Colonic mucosa (tissue), 4 donors: ENCODE measurements around the gene FCRL5. TPM values are rescaled to one million over a fixed set of nuclear protein-coding genes. Genes with fewer than 3 reads are reported as not detected.

Experiments used
- DNase-seq: peaks from one replicate; pipeline ENCODE4 v3.0.0-alpha.2; 2020
- H3K27ac ChIP-seq: fragments of 200-600 bp; one replicate; pipeline ENCODE4 v1.8.0; 2021
- H3K27me3 ChIP-seq: fragments of 200-600 bp; one replicate; pipeline ENCODE4 v1.8.0; 2021
- H3K36me3 ChIP-seq: fragments of 200-600 bp; one replicate; pipeline ENCODE4 v1.8.0; 2021
- H3K4me1 ChIP-seq: fragments of 200-600 bp; one replicate; pipeline ENCODE4 v1.8.0; 2021; ENCODE audit warnings: mild to moderate bottlenecking
- H3K4me3 ChIP-seq: fragments of 200-600 bp; one replicate; pipeline ENCODE4 v1.8.0; 2021
- H3K9ac ChIP-seq, 2 donors: one replicate each; pipeline ENCODE4 v1.7.0; 2013; ENCODE audit warnings: control low read depth in 2 of 2, low read depth in 2 of 2, low read length in 2 of 2
- H3K9me3 ChIP-seq: fragments of 200-600 bp; one replicate; pipeline ENCODE4 v1.8.0; 2021
- intact Hi-C: fragments of 100-400 bp; cut with DNase I; formaldehyde crosslinking; loops from one replicate; pipeline ENCODE4 v1.14.1; 2022
- total RNA-seq, 2 donors: library from RNA; stranded (reverse); fragmentation: NEBNext Ultra II Directional in 1 of 2; extraction: Animal tissue kit (Norgen Biotek cat#: 25700) in 1 of 2; gene quantifications; one replicate each; pipeline ENCODE4 v1.2.1, GENCODE V29; 2021
- TF ChIP-seq, protein P1 (sequence below): fragments of 200-600 bp; IDR thresholded peaks from one replicate; pipeline ENCODE4 v1.8.0; 2022; ENCODE audit warnings: antibody characterized with exemption, mild to moderate bottlenecking
- donor health status: healthy.
- donor health status: DM: no; HTN: no; CAD: no.
- donor health status: DM: no; HTN: no; CAD: no.

FCRL5 gene
- total RNA-seq, 2 donors from 2014 or later = 0.90 to 1.8 TPM

- no peak overlapping the region for H3K4me3 ChIP-seq
- H3K27me3 ChIP-seq = no peaks in the 10 kb centered on the region
- TF ChIP-seq, protein P1, sequence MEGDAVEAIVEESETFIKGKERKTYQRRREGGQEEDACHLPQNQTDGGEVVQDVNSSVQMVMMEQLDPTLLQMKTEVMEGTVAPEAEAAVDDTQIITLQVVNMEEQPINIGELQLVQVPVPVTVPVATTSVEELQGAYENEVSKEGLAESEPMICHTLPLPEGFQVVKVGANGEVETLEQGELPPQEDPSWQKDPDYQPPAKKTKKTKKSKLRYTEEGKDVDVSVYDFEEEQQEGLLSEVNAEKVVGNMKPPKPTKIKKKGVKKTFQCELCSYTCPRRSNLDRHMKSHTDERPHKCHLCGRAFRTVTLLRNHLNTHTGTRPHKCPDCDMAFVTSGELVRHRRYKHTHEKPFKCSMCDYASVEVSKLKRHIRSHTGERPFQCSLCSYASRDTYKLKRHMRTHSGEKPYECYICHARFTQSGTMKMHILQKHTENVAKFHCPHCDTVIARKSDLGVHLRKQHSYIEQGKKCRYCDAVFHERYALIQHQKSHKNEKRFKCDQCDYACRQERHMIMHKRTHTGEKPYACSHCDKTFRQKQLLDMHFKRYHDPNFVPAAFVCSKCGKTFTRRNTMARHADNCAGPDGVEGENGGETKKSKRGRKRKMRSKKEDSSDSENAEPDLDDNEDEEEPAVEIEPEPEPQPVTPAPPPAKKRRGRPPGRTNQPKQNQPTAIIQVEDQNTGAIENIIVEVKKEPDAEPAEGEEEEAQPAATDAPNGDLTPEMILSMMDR = no peak
- DNase-seq = no peak
- no peak overlapping the region for H3K27ac ChIP-seq
- H3K36me3 ChIP-seq = no peaks in the 10 kb centered on the region
- intact Hi-C loops = no loop called here
- no peaks in the 10 kb centered on the region for H3K4me1 ChIP-seq
- no peak overlapping the region for H3K9ac ChIP-seq
- no peaks in the 10 kb centered on the region for H3K9me3 ChIP-seq
These were observed 28.4 kb downstream of the FCRL5 start for GRCh38 chr1:157523774-157524493.

- intact Hi-C loops = no loop called here
- Histone ChIP-seq H3K4me1 (no peaks in the 10 kb centered on the region), H3K36me3 (no peaks in the 10 kb centered on the region), H3K27me3 (no peaks in the 10 kb centered on the region), H3K9ac (no peak overlapping the region), H3K4me3 (no peak overlapping the region), H3K27ac (no peak overlapping the region), H3K9me3 (no peaks in the 10 kb centered on the region)
- DNase-seq = no peak
- TF ChIP-seq, protein P1 = no peak
These were observed 31.3 kb downstream of the FCRL5 start for GRCh38 chr1:157521056-157521455.

GRCh38 chr1:157520386-157520935 is 31.9 kb downstream of the FCRL5 start:
- intact Hi-C loops = no loop called here
- no peak overlapping the region for H3K4me3 ChIP-seq
- H3K36me3 ChIP-seq = no peaks in the 10 kb centered on the region
- TF ChIP-seq, protein P1 = no peak
- DNase-seq = no peak
- no peaks in the 10 kb centered on the region for H3K4me1 ChIP-seq
- no peak overlapping the region for H3K27ac ChIP-seq
- no peaks in the 10 kb centered on the region for H3K9me3 ChIP-seq
- H3K27me3 ChIP-seq = no peaks in the 10 kb centered on the region
- H3K9ac ChIP-seq = no peak overlapping the region

DNA sequence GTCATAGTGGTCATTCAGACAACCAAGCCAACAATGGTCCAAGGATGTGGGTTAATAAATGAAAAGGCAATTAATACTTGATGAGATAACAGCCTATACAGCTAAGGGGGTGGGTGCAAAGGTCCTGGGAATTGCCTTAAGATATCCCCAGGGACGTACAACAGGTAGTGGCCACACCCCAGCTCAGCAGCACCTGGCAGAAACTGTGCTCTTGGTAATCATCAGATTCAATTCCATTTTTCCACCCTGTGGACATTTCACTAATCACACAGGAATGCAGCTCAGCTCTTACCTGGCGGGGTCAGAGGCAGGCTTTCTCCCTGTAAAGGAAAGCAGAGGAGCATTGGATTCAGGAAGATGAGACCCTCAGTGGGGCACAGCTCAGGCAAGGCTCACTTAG is 32.9 kb downstream of the FCRL5 start:
- no peak for DNase-seq
- Histone ChIP-seq H3K4me1 (no peaks in the 10 kb centered on the region), H3K36me3 (no peaks in the 10 kb centered on the region), H3K9ac (no peak overlapping the region), H3K27ac (no peak overlapping the region), H3K4me3 (no peak overlapping the region), H3K27me3 (no peaks in the 10 kb centered on the region), H3K9me3 (no peaks in the 10 kb centered on the region)
- TF ChIP-seq, protein P1 = no peak
- intact Hi-C loops = no loop called here

- no peaks in the 10 kb centered on the region for H3K36me3 ChIP-seq
- H3K4me3 ChIP-seq = no peak overlapping the region
- intact Hi-C loops = no loop called here
- H3K4me1 ChIP-seq = no peaks in the 10 kb centered on the region
- DNase-seq = no peak
- no peak overlapping the region for H3K9ac ChIP-seq
- no peaks in the 10 kb centered on the region for H3K9me3 ChIP-seq
- TF ChIP-seq, protein P1 = no peak
- no peaks in the 10 kb centered on the region for H3K27me3 ChIP-seq
- no peak overlapping the region for H3K27ac ChIP-seq
These were observed 35.3 kb downstream of the FCRL5 start for GRCh38 chr1:157517016-157517415.
